ENCODE data around the gene TMEM220. TPM values are rescaled to one million over a fixed set of nuclear protein-coding genes. Genes with fewer than 3 reads are reported as not detected.
"Not testable (repeated sequence)": the region's sequence is repeated elsewhere in the genome, so short reads cannot be mapped to it uniquely, and the experiment has no call there.

TMEM220 gene
- total RNA-seq, 2 donors from 2014 or later, result 14.5 to 17.6 TPM

- Histone ChIP-seq H3K36me3 (no peaks in the 10 kb centered on the region), H3K27ac (peak overlapping the region; percentile 92), H3K4me3 (no peak overlapping the region), H3K9ac (ENCODE audit: low read depth in 2 of 2, low read length in 2 of 2) (peak overlapping the region in 1 of 2 donors; percentile 43), H3K27me3 (no peaks in the 10 kb centered on the region), H3K9me3 (no peaks in the 10 kb centered on the region), H3K4me1 (peaks cover 2% of the 10 kb centered on the region)
- intact Hi-C loops (cut with DNase I), result loop anchor here (1.0 kb wide), 1 partner anchor 108 kb away; no protein-coding TSS in a partner anchor
- DNase-seq, result peak; percentile 91
- peak; percentile 76 for TF ChIP-seq CTCF (IDR thresholded peaks at IDR 0.05)
Observed at GRCh38 chr17:10737168-10737622, 7.4 kb upstream of the TMEM220 start.

DNA sequence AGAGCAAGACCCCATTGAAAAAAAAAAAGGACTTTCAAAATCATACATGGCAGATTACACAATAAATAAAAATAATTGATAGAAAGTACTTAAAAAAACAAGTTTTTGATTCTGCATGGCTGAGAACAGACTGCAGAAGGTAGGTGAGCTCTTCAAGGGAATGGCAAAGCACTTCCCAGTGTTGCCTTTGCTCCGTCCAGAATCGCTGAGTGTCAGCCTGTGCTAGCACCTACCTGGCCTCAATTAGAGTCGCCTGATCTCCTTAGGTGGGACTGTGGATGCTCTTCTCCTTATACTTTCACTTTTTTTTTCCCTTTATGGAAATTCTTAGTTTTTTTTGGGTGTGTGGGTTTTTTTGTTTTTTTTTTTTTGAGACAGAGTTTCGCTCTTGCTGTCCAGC is 6.0 kb upstream of the TMEM220 start:
- Histone ChIP-seq H3K36me3 (no peaks in the 10 kb centered on the region), H3K4me3 (no peak overlapping the region), H3K9ac (ENCODE audit: low read depth in 2 of 2, low read length in 2 of 2) (no peak overlapping the region), H3K27ac (no peak overlapping the region), H3K9me3 (no peaks in the 10 kb centered on the region), H3K27me3 (no peaks in the 10 kb centered on the region), H3K4me1 (peaks cover 2% of the 10 kb centered on the region)
- DNase-seq, result no peak
- TF ChIP-seq CTCF (IDR thresholded peaks at IDR 0.05), result no peak
- intact Hi-C loops (cut with DNase I), result no loop called here

GRCh38 chr17:10735251-10735650 is 5.4 kb upstream of the TMEM220 start:
- intact Hi-C loops (cut with DNase I), result no loop called here
- no peaks in the 10 kb centered on the region for H3K27me3 ChIP-seq
- peaks cover 2% of the 10 kb centered on the region for H3K4me1 ChIP-seq
- H3K9ac ChIP-seq (ENCODE audit: low read depth in 2 of 2, low read length in 2 of 2), result no peak overlapping the region
- H3K27ac ChIP-seq, result no peak overlapping the region
- no peak overlapping the region for H3K4me3 ChIP-seq
- TF ChIP-seq CTCF (IDR thresholded peaks at IDR 0.05), result no peak
- no peaks in the 10 kb centered on the region for H3K9me3 ChIP-seq
- H3K36me3 ChIP-seq, result no peaks in the 10 kb centered on the region
- no peak for DNase-seq

- Histone ChIP-seq H3K27ac (peak overlapping the region; percentile 18), H3K9ac (ENCODE audit: low read depth in 2 of 2, low read length in 2 of 2) (no peak overlapping the region), H3K27me3 (no peaks in the 10 kb centered on the region), H3K4me1 (peaks cover 2% of the 10 kb centered on the region), H3K9me3 (no peaks in the 10 kb centered on the region), H3K36me3 (no peaks in the 10 kb centered on the region), H3K4me3 (no peak overlapping the region)
- DNase-seq, result no peak
- TF ChIP-seq CTCF (IDR thresholded peaks at IDR 0.05), result no peak
- intact Hi-C loops (cut with DNase I), result no loop called here
Observed at GRCh38 chr17:10733666-10734065, 3.8 kb upstream of the TMEM220 start.

DNA sequence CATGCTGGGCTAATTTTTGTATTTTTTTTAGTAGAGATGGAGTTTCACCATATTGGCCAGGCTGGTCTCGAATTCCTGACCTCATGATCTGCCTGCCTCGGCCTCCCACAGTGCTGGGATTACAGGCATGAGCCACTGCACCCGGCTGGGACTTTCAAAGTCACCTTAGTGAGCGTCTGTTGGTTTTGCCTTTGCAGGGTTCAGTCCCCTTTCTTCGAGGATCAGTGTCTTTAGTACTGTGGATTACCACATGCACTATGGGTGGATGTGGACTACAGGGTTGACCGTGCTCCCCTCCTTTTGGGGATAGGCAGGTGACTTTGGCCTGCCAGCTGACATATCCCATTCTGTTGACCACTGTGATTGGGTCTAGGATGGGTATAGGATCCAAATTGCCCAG is 2.3 kb upstream of the TMEM220 start:
- H3K9ac ChIP-seq (ENCODE audit: low read depth in 2 of 2, low read length in 2 of 2); H3K9me3 ChIP-seq; H3K4me1 ChIP-seq; DNase-seq; H3K36me3 ChIP-seq; intact Hi-C loops (cut with DNase I); H3K27ac ChIP-seq; H3K4me3 ChIP-seq; H3K27me3 ChIP-seq: not testable (repeated sequence)

DNA sequence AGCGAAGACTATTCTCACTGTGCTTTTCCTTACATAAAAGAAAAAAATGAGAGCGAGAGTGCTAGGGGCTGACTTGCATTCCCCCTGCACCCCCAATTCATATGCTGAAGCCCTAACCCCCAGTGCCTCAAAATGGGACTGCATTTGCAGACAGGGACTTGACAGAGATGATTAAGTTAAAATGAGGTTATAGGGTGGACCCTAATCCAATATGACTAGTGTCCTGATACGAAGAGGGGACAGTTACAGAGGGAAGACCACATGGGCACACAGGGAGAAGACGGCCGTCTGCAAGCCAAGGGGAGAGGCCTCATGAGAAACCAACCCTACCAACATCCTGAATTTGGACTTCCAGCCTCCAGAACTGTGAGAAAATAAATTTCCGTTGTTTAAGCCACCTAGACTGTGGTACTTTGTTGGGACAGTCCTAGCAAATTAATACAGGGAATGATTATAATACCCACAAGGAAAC is 1.6 kb upstream of the TMEM220 start:
- no peaks in the 10 kb centered on the region for H3K36me3 ChIP-seq
- intact Hi-C loops (cut with DNase I), result no loop called here
- H3K9me3 ChIP-seq, result no peaks in the 10 kb centered on the region
- no peaks in the 10 kb centered on the region for H3K27me3 ChIP-seq
- no peak for DNase-seq
- no peaks in the 10 kb centered on the region for H3K4me1 ChIP-seq
- H3K9ac ChIP-seq (ENCODE audit: low read depth in 2 of 2, low read length in 2 of 2), result peak overlapping the region; percentile 1 to 79
- TF ChIP-seq CTCF (IDR thresholded peaks at IDR 0.05), result no peak
- H3K4me3 ChIP-seq, result no peak overlapping the region
- peak overlapping the region; percentile 87 for H3K27ac ChIP-seq

- H3K27me3 ChIP-seq; intact Hi-C loops (cut with DNase I); H3K4me1 ChIP-seq; H3K36me3 ChIP-seq; H3K9me3 ChIP-seq; DNase-seq: not testable (repeated sequence)
- peak overlapping the region; percentile 68 to 87 for H3K9ac ChIP-seq (ENCODE audit: low read depth in 2 of 2, low read length in 2 of 2)
- H3K27ac ChIP-seq, result peak overlapping the region; percentile 87
- peak overlapping the region; percentile 65 for H3K4me3 ChIP-seq
Observed at GRCh38 chr17:10730247-10730646, 424 bp upstream of the TMEM220 start.
